Thyroid gland (tissue), 4 donors: ENCODE data around the gene KCNE1.

Source experiments
- POLR2A ChIP-seq, 2 donors: fragments of 450-650 bp; IDR thresholded peaks; one replicate each; pipeline ENCODE4 v1.6.1; 2017; ENCODE audit warnings: antibody characterized with exemption in 2 of 2, mild to moderate bottlenecking in 2 of 2, moderate library complexity in 1 of 2
- TF ChIP-seq, protein P1 (sequence below), 6 experiments: fragments of 200-600 bp in 3 of 6; fragments of 450-650 bp in 3 of 6; sonication (generic) in 3 of 6; IDR thresholded peaks; one replicate each; pipeline ENCODE4 v1.5.1; 2016 to 2019; ENCODE audit warnings: antibody characterized with exemption in 6 of 6, mild to moderate bottlenecking in 2 of 6, inconsistent platforms in 1 of 6, moderate library complexity in 1 of 6

DNA sequence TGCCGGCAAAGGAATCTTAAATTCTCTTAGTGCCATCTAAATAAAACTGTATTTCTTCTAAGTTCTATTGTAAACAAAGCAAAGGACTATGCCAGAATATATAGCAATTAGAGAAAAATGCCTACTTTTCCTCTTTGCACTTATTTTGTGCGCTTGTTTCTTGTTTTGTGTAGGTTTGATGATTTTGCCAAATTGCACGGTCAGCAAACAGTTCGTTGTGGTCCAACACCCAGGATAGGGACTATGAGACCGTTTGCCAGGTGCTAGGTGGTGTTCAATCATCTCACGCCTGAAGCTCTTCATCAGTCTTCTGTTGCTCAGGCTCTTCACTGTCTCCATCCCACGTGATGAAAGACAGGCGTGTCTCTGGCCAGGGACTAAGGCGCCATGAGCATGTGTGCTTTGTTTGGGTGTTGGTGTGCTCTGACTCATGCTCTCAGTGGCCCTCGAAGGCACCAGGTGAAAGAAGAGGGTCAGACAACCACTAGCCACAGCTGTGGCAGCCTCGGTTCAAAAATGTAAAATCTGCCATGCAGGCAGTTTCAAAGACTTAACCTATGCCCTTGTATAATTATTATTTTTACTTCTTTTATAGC is 36.9 kb upstream of the KCNE1 start:
- TF ChIP-seq, protein P1, sequence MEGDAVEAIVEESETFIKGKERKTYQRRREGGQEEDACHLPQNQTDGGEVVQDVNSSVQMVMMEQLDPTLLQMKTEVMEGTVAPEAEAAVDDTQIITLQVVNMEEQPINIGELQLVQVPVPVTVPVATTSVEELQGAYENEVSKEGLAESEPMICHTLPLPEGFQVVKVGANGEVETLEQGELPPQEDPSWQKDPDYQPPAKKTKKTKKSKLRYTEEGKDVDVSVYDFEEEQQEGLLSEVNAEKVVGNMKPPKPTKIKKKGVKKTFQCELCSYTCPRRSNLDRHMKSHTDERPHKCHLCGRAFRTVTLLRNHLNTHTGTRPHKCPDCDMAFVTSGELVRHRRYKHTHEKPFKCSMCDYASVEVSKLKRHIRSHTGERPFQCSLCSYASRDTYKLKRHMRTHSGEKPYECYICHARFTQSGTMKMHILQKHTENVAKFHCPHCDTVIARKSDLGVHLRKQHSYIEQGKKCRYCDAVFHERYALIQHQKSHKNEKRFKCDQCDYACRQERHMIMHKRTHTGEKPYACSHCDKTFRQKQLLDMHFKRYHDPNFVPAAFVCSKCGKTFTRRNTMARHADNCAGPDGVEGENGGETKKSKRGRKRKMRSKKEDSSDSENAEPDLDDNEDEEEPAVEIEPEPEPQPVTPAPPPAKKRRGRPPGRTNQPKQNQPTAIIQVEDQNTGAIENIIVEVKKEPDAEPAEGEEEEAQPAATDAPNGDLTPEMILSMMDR (IDR thresholded peaks at IDR 0.05) = no peak
- no peak for TF ChIP-seq POLR2A (IDR thresholded peaks at IDR 0.05)
